Esophagus squamous epithelium (tissue), 4 donors: ENCODE measurements around the gene CD82.

ENCODE experiments used
- POLR2A ChIP-seq, 4 donors: fragments of 450-650 bp; IDR thresholded peaks; one replicate each; pipeline ENCODE4 v1.6.1; 2017; ENCODE audit warnings: antibody characterized with exemption in 4 of 4, mild to moderate bottlenecking in 4 of 4, moderate library complexity in 3 of 4
- TF ChIP-seq, protein P1 (sequence below), 6 experiments: fragments of 450-650 bp in 4 of 6; fragments of 200-600 bp in 2 of 6; sonication (generic) in 2 of 6; IDR thresholded peaks; one replicate each; pipeline ENCODE4 v1.5.1; 2016 to 2019; ENCODE audit warnings: antibody characterized with exemption in 6 of 6, mild to moderate bottlenecking in 4 of 6, moderate library complexity in 4 of 6

DNA sequence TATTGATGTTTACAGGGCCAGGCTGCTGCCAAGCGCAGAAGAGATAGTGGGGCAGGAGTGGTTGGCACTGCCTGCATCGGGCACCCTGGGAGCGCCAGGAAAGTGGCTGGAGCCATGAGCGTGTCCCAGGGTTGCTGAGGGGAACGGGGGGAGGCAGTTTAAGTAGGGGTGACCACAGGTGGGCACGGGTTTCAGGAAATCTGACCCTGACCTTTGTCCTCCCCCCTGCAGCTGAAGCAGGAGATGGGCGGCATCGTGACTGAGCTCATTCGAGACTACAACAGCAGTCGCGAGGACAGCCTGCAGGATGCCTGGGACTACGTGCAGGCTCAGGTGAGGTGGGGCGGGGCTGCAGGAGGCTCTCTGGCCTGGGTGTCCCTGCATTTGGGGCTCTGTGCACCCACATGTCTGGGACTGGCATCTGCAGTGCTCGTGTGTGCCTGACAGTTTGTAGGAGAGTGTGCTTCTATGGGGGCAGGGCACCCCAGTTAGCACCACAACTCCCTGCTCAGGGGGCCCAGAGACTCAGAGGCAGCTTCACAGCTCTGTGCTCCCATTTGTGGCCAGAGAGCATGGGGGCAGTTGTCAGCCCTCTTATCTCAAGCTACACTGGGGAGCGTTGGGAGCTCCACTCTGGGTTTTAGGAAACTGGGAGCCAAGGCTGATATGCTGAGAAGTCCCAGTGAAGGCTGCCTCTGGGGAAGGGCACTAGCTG is 49.7 kb downstream of the CD82 start:
- TF ChIP-seq, protein P1, sequence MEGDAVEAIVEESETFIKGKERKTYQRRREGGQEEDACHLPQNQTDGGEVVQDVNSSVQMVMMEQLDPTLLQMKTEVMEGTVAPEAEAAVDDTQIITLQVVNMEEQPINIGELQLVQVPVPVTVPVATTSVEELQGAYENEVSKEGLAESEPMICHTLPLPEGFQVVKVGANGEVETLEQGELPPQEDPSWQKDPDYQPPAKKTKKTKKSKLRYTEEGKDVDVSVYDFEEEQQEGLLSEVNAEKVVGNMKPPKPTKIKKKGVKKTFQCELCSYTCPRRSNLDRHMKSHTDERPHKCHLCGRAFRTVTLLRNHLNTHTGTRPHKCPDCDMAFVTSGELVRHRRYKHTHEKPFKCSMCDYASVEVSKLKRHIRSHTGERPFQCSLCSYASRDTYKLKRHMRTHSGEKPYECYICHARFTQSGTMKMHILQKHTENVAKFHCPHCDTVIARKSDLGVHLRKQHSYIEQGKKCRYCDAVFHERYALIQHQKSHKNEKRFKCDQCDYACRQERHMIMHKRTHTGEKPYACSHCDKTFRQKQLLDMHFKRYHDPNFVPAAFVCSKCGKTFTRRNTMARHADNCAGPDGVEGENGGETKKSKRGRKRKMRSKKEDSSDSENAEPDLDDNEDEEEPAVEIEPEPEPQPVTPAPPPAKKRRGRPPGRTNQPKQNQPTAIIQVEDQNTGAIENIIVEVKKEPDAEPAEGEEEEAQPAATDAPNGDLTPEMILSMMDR (IDR thresholded peaks at IDR 0.05), result no peak
- TF ChIP-seq POLR2A (IDR thresholded peaks at IDR 0.05), result no peak
